Endothelial cell of umbilical vein (primary cell): ENCODE results near the gene ZNF8. TPM values are rescaled to one million over a fixed set of nuclear protein-coding genes. Genes with fewer than 3 reads are reported as not detected.
"Not testable (repeated sequence)": the region's sequence is repeated elsewhere in the genome, so short reads cannot be mapped to it uniquely, and the experiment has no call there.

ENCODE experiments used
- BruUV-seq: library from RNA; stranded (reverse); fragments of 400-500 nt; replicated peaks from 2 replicates; lab custom pipeline; 2021; lab: Mats Ljungman, UMichigan
- CTCF ChIA-PET: fragments of 300-600, 350-600 bp; sonication (Branson Sonifier 250); formaldehyde crosslinking; loops from one replicate; lab custom pipeline; 2021; ENCODE audit warnings: antibody characterized with exemption, inconsistent platforms; lab: Charles Lee
- POLR2A ChIA-PET: fragments of 300-600, 350-600 bp; sonication (Branson Sonifier 250); formaldehyde crosslinking; loops from one replicate; lab custom pipeline; 2021; ENCODE audit warnings: antibody characterized with exemption, inconsistent platforms; lab: Charles Lee
- DNase-seq: peaks from one replicate; pipeline ENCODE4 v3.0.0-alpha.2; 2011; ENCODE audit warnings: low read depth, low spot score
- FAIRE-seq: peaks from 2 replicates; lab custom pipeline; 2011; peaks lifted over from hg19 to GRCh38; lab: Jason Lieb, UNC
- H2AFZ ChIP-seq: 2 replicates; pipeline ENCODE4 v1.6.0; 2012; ENCODE audit warnings: low read depth, low read length, control low read depth, inconsistent platforms
- H3K27ac ChIP-seq: 2 replicates; pipeline ENCODE4 v1.5.1; 2011; ENCODE audit warnings: low read depth, mild to moderate bottlenecking, control low read depth, low read length, moderate library complexity; ENCODE audit not compliant: insufficient read depth
- H3K27me3 ChIP-seq, 2 experiments: 2 replicates each; pipeline versions ENCODE4 v1.6.0 to v1.6.1; 2011; ENCODE audit warnings: low read length in 2 of 2, mixed read lengths in 1 of 2; ENCODE audit not compliant: control insufficient read depth in 2 of 2, insufficient read depth in 2 of 2
- H3K36me3 ChIP-seq, 2 experiments: 2 replicates in 1 of 2; 3 replicates in 1 of 2; pipeline ENCODE4 v1.5.1; 2011; ENCODE audit warnings: low read length in 2 of 2, mild to moderate bottlenecking in 1 of 2, moderate library complexity in 1 of 2; ENCODE audit not compliant: control insufficient read depth in 2 of 2, insufficient read depth in 2 of 2; ENCODE audit errors: extremely low read depth in 1 of 2
- H3K4me1 ChIP-seq: 3 replicates; pipeline ENCODE4 v1.5.1; 2011; ENCODE audit warnings: mild to moderate bottlenecking, low read length; ENCODE audit not compliant: control insufficient read depth, insufficient read depth; ENCODE audit errors: extremely low read depth
- H3K4me2 ChIP-seq: 2 replicates; pipeline ENCODE4 v1.6.1; 2011; ENCODE audit warnings: low read length, control low read depth, mixed read lengths; ENCODE audit not compliant: insufficient read depth
- H3K4me3 ChIP-seq, 3 experiments: fragments of 200-600 bp in 1 of 3; sonication (generic), shearing (Covaris generic) in 1 of 3; replicated peaks in 1 of 3; 2 replicates each; pipeline ENCODE4 v1.5.1; 2011 to 2016; ENCODE audit warnings: control low read depth in 3 of 3, low read length in 3 of 3, mild to moderate bottlenecking in 2 of 3, inconsistent platforms in 1 of 3, low read depth in 1 of 3, moderate library complexity in 1 of 3; ENCODE audit not compliant: insufficient read depth in 1 of 3
- H3K79me2 ChIP-seq: 2 replicates; pipeline ENCODE4 v1.6.0; 2012; ENCODE audit warnings: low read length, inconsistent platforms; ENCODE audit not compliant: control insufficient read depth, insufficient read depth
- H3K9ac ChIP-seq: replicated peaks from 2 replicates; pipeline ENCODE3; 2011; ENCODE audit warnings: low read length, control low read depth; ENCODE audit not compliant: insufficient read depth; ENCODE audit errors: extremely low read depth
- H3K9me1 ChIP-seq: replicated peaks from 3 replicates; pipeline ENCODE4 v1.6.0; 2011; ENCODE audit warnings: mild to moderate bottlenecking, low read length; ENCODE audit not compliant: control insufficient read depth, insufficient read depth; ENCODE audit errors: extremely low read depth
- H3K9me3 ChIP-seq: replicated peaks from 2 replicates; pipeline ENCODE4 v1.5.1; 2012; ENCODE audit warnings: low read length, inconsistent platforms; ENCODE audit not compliant: control insufficient read depth, insufficient read depth
- H4K20me1 ChIP-seq: replicated peaks from 2 replicates; pipeline ENCODE3; 2011; ENCODE audit warnings: mild to moderate bottlenecking, low read length; ENCODE audit not compliant: control insufficient read depth, insufficient read depth; ENCODE audit errors: extremely low read depth
- CTCF ChIP-seq, 2 donors: IDR thresholded peaks; 1 replicate in 1 of 2; 2 replicates in 1 of 2; pipeline ENCODE4 v1.5.1; 2011; ENCODE audit warnings: low read length in 2 of 2, mild to moderate bottlenecking in 2 of 2, moderate library complexity in 2 of 2, control low read depth in 1 of 2, inconsistent platforms in 1 of 2, low read depth in 1 of 2; ENCODE audit not compliant: insufficient read depth in 1 of 2; ENCODE audit errors: extremely low read depth in 1 of 2
- EZH2 ChIP-seq: IDR thresholded peaks from 2 replicates; pipeline ENCODE4 v1.6.1; 2012; ENCODE audit warnings: borderline replicate concordance, low read depth, mild to moderate bottlenecking, moderate library complexity, low read length, inconsistent platforms; ENCODE audit not compliant: severe bottlenecking
- FOS ChIP-seq: IDR thresholded peaks from 2 replicates; pipeline ENCODE4 v1.6.1; 2011; ENCODE audit warnings: mild to moderate bottlenecking, low read length, moderate library complexity, borderline replicate concordance; ENCODE audit not compliant: insufficient read depth
- GATA2 ChIP-seq: IDR thresholded peaks from 2 replicates; pipeline ENCODE4 v1.7.0; 2011; ENCODE audit warnings: low read depth, mild to moderate bottlenecking, moderate library complexity, mixed read lengths, low read length; ENCODE audit not compliant: insufficient read length, insufficient read depth
- JUN ChIP-seq: IDR thresholded peaks from 2 replicates; pipeline ENCODE4 v1.6.1; 2011; ENCODE audit warnings: borderline replicate concordance, low read depth; ENCODE audit not compliant: insufficient read length, insufficient read depth
- MAX ChIP-seq: IDR thresholded peaks from 2 replicates; pipeline ENCODE4 v1.6.1; 2011; ENCODE audit not compliant: insufficient read depth, insufficient read length
- MYC ChIP-seq: IDR thresholded peaks from one replicate; pipeline ENCODE4 v1.6.1; 2011; ENCODE audit warnings: mild to moderate bottlenecking, low read depth, low read length
- POLR2A ChIP-seq: IDR thresholded peaks from 2 replicates; pipeline ENCODE4 v1.6.1; 2012; ENCODE audit warnings: low read depth, mild to moderate bottlenecking, control low read depth, low read length
- POLR2AphosphoS5 ChIP-seq: IDR thresholded peaks from 2 replicates; pipeline ENCODE4 v1.6.1; 2012; ENCODE audit warnings: low read depth, mild to moderate bottlenecking, control low read depth, low read length, moderate library complexity; ENCODE audit not compliant: insufficient read depth
- dilution Hi-C: fragments of 300-500 bp; cut with MboI; formaldehyde crosslinking; loops from one replicate; pipeline ENCODE4 v1.15.0; 2019; ENCODE audit warnings: low sequenced_read_pairs; ENCODE audit not compliant: extremely low pct_ligation_motif_present
- intact Hi-C: fragments of 100-400 bp; cut with micrococcal nuclease; formaldehyde crosslinking; loops from one replicate; pipeline ENCODE4 v1.10.0; 2022
- polyA plus RNA-seq, 4 experiments: library from polyadenylated mRNA; depleted of rRNA in 3 of 4; stranded (reverse) in 3 of 4; unstranded in 1 of 4; fragments of >200 nt; gene quantifications; 2 replicates each; pipeline versions ENCODE4 v1.2.1 to v1.2.3, GENCODE V29; 2011 to 2012; ENCODE audit warnings: missing spikeins in 1 of 4
- total RNA-seq: library from RNA; stranded (reverse); gene quantifications from 2 replicates; pipeline ENCODE4 v1.2.3, GENCODE V29; 2021

ZNF8 gene
- total and polyA plus RNA-seq, 2 donors (not counting 3 experiments of a cell fraction or from before 2014, with no cell fraction given) = 4.0 to 6.8 TPM

- CTCF ChIA-PET = interaction anchor here (2.1 kb wide), 1 partner anchor 82 kb away, joined by 6 read pairs; the partner anchor contains the start of gene ZNF544
- TF ChIP-seq CTCF (IDR thresholded peaks at IDR 0.05; ENCODE audit: extremely low read depth in 1 of 2, insufficient read depth in 1 of 2, low read depth in 1 of 2, low read length in 2 of 2) = peak; percentile 15 to 33
- dilution Hi-C loops, H2AFZ ChIP-seq, H3K79me2 ChIP-seq, H3K9ac ChIP-seq, H3K27ac ChIP-seq, H3K27me3 ChIP-seq, BruUV-seq, H3K9me1 ChIP-seq, H3K4me3 ChIP-seq, H3K9me3 ChIP-seq, FAIRE-seq, H4K20me1 ChIP-seq, H3K4me1 ChIP-seq, POLR2A ChIA-PET, H3K4me2 ChIP-seq: not testable (repeated sequence)
- intact Hi-C loops = loop anchor here (1.0 kb wide), 1 partner anchor 91 kb away; no protein-coding TSS in a partner anchor
- peaks cover 0 to 19% of the 10 kb centered on the region in 2 experiments for H3K36me3 ChIP-seq
- DNase-seq = peak; percentile 33
These were observed 31.9 kb downstream of the ZNF8 start for GRCh38 chr19:58310685-58311084.

- FAIRE-seq (no peak), DNase-seq (no peak)
- no peak overlapping the region for H3K27ac ChIP-seq
- H4K20me1 ChIP-seq = no peaks in the 10 kb centered on the region
- no peaks in the 10 kb centered on the region for H3K27me3 ChIP-seq
- no peaks in the 10 kb centered on the region for H3K4me1 ChIP-seq
- no peaks in the 10 kb centered on the region for H3K9me3 ChIP-seq
- intact Hi-C loops (no loop called here), dilution Hi-C loops (no loop called here)
- no peak overlapping the region for H3K4me2 ChIP-seq
- no peak overlapping the region for H2AFZ ChIP-seq
- BruUV-seq = no TSS peak
- no peaks in the 10 kb centered on the region for H3K9me1 ChIP-seq
- H3K4me3 ChIP-seq = no peak overlapping the region
- H3K36me3 ChIP-seq = peaks cover 0 to 22% of the 10 kb centered on the region in 2 experiments
- TF ChIP-seq MAX (no peak), EZH2 (no peak), MYC (no peak), POLR2A (no peak), GATA2 (no peak), JUN (no peak), CTCF (IDR thresholded peaks at IDR 0.05; ENCODE audit: extremely low read depth in 1 of 2, insufficient read depth in 1 of 2, low read depth in 1 of 2, low read length in 2 of 2) (no peak), POLR2AphosphoS5 (no peak), FOS (no peak)
- no peak overlapping the region for H3K9ac ChIP-seq
- CTCF ChIA-PET = interaction anchor here (2.1 kb wide), 1 partner anchor 83 kb away, joined by 6 read pairs; the partner anchor contains the start of gene ZNF544
- peaks cover 5% of the 10 kb centered on the region for H3K79me2 ChIP-seq
- POLR2A ChIA-PET = no interaction called here
These were observed 32.6 kb downstream of the ZNF8 start for GRCh38 chr19:58311345-58311865.
